HepG2 (cell line): ENCODE measurements around the gene GADD45GIP1. TPM values are rescaled to one million over a fixed set of nuclear protein-coding genes. Genes with fewer than 3 reads are reported as not detected.

Experiments
- ATAC-seq: fragments of 200-7000 bp; cut with Tn5 transposase; 3 replicates; pipeline ENCODE4 v1.9.1; 2020; ENCODE audit warnings: mild to moderate bottlenecking, moderate library complexity
- BruUV-seq: library from RNA; stranded (reverse); fragments of 400-500 nt; replicated peaks from 2 replicates; lab custom pipeline; 2021; lab: Mats Ljungman, UMichigan
- CTCF ChIA-PET: fragments of 300-600 bp; formaldehyde crosslinking; extraction: SDS; loops from one replicate; lab custom pipeline; 2021; ENCODE audit warnings: low total read pairs, inconsistent platforms, low intra/inter-chr PET ratio; lab: Yijun Ruan, JAX
- POLR2A ChIA-PET: fragments of 350-600 bp; sonication (Branson Sonifier 250); formaldehyde crosslinking; loops from one replicate; lab custom pipeline; 2020; ENCODE audit warnings: antibody characterized with exemption, inconsistent platforms; lab: Yijun Ruan, JAX
- DNase-seq: peaks from one replicate; pipeline ENCODE4 v3.0.0-alpha.2; 2015; ENCODE audit warnings: low spot score
- FAIRE-seq: peaks from 3 replicates; lab custom pipeline; 2011; peaks lifted over from hg19 to GRCh38; lab: Jason Lieb, UNC
- H2AFZ ChIP-seq: one replicate; pipeline ENCODE4 v1.6.1; 2011; ENCODE audit warnings: low read length, inconsistent platforms
- H3K27ac ChIP-seq: fragments of 300-600 bp; 3 replicates; pipeline ENCODE4 v1.8.0; 2011; ENCODE audit warnings: mixed run types, mild to moderate bottlenecking, mixed read lengths, low read length, inconsistent platforms; ENCODE audit not compliant: insufficient read depth; ENCODE audit errors: extremely low read length
- H3K27me3 ChIP-seq, 2 experiments: fragments of 200-600 bp in 1 of 2; 2 replicates in 1 of 2; 3 replicates in 1 of 2; pipeline versions ENCODE4 v1.6.0 to v1.8.0; 2011; ENCODE audit warnings: low read length in 2 of 2, mild to moderate bottlenecking in 2 of 2, moderate library complexity in 2 of 2, inconsistent platforms in 1 of 2; ENCODE audit not compliant: insufficient read depth in 2 of 2, control insufficient read depth in 1 of 2
- H3K36me3 ChIP-seq, 2 experiments: fragments of 200-600 bp in 1 of 2; replicated peaks in 1 of 2; 2 replicates in 1 of 2; 3 replicates in 1 of 2; pipeline versions ENCODE4 v1.5.1 to v1.8.0; 2011; ENCODE audit warnings: low read length in 2 of 2, inconsistent platforms in 1 of 2; ENCODE audit not compliant: insufficient read depth in 2 of 2, control insufficient read depth in 1 of 2
- H3K4me1 ChIP-seq: 2 replicates; pipeline ENCODE4 v1.5.1; 2012; ENCODE audit warnings: low read length, inconsistent platforms; ENCODE audit not compliant: insufficient read depth
- H3K4me2 ChIP-seq: 2 replicates; pipeline ENCODE4 v1.6.0; 2011; ENCODE audit warnings: low read depth, low read length, inconsistent platforms
- H3K4me3 ChIP-seq, 3 experiments: fragments of 200-600 bp in 1 of 3; sonication (generic), shearing (Covaris generic) in 1 of 3; replicated peaks in 1 of 3; 2 replicates each; pipeline ENCODE4 v1.5.1; 2011 to 2016; ENCODE audit warnings: low read length in 3 of 3, inconsistent platforms in 2 of 3, low read depth in 2 of 3, mild to moderate bottlenecking in 2 of 3, control low read depth in 1 of 3, mixed read lengths in 1 of 3; ENCODE audit not compliant: insufficient read depth in 1 of 3
- H3K79me2 ChIP-seq: one replicate; pipeline ENCODE4 v1.6.1; 2011; ENCODE audit warnings: low read length, inconsistent platforms; ENCODE audit not compliant: insufficient read depth
- H3K9ac ChIP-seq: 2 replicates; pipeline ENCODE4 v1.6.0; 2011; ENCODE audit warnings: mild to moderate bottlenecking, low read depth, low read length, inconsistent platforms; ENCODE audit not compliant: insufficient read depth
- H3K9me3 ChIP-seq: 2 replicates; pipeline ENCODE4 v1.5.1; 2012; ENCODE audit warnings: mild to moderate bottlenecking, low read length
- H4K20me1 ChIP-seq: 2 replicates; pipeline ENCODE4 v1.6.0; 2011; ENCODE audit warnings: inconsistent platforms, mild to moderate bottlenecking, low read length, moderate library complexity; ENCODE audit not compliant: insufficient read depth
- FOXA1 ChIP-seq, 2 experiments: fragments of 450-650 bp in 1 of 2; sonication (generic) in 1 of 2; formaldehyde crosslinking in 1 of 2; IDR thresholded peaks; 2 replicates each; pipeline versions ENCODE4 v1.4.0 to v1.6.1; 2016 to 2020; ENCODE audit warnings: missing genetic modification reagents in 1 of 2
- HNRNPL ChIP-seq: fragments of 200-400 bp; formaldehyde crosslinking; IDR thresholded peaks from 2 replicates; pipeline ENCODE4 v1.6.1; 2017; ENCODE audit warnings: mild to moderate bottlenecking, low read depth, low read length
- LRRFIP1 ChIP-seq: sonication (generic); formaldehyde crosslinking; conservative IDR thresholded peaks from 2 replicates; pipeline ENCODE4 v1.4.0; 2020; ENCODE audit warnings: missing genetic modification reagents
- RBFOX2 ChIP-seq: fragments of 200-400 bp; formaldehyde crosslinking; IDR thresholded peaks from 2 replicates; pipeline ENCODE4 v1.6.1; 2017; ENCODE audit warnings: low read depth, mild to moderate bottlenecking, low read length
- WGBS: methylation state at CpG from one replicate; pipeline ENCODE4 v1.1.6; 2017; ENCODE audit warnings: low lambda C conversion rate; 5-methylcytosine and 5-hydroxymethylcytosine counted together
- in situ Hi-C: cut with HindIII; loops from 2 replicates; pipeline ENCODE4 v1.10.0; 2017; ENCODE audit warnings: low pct_unique_long_range_greater_than_20kb; ENCODE audit not compliant: extremely low pct_ligation_motif_present
- intact Hi-C: fragments of 100-400 bp; cut with micrococcal nuclease; formaldehyde crosslinking; loops from one replicate; pipeline ENCODE4 v1.10.0; 2022; ENCODE audit not compliant: unreplicated experiment
- polyA plus RNA-seq, 8 experiments: library from polyadenylated mRNA; depleted of rRNA in 3 of 8; stranded (reverse) in 7 of 8; unstranded in 1 of 8; fragments of >200 nt; fragmentation: Illumina TruSeq in 4 of 8; extraction: Trizol in 4 of 8; gene quantifications; 2 replicates each; pipeline versions ENCODE4 v1.2.1 to v1.2.3, GENCODE V29; 2011 to 2016; ENCODE audit warnings: low read depth in 4 of 8, missing spikeins in 1 of 8, mixed read lengths in 1 of 8; ENCODE audit not compliant: insufficient read depth in 1 of 8
- total RNA-seq, 5 experiments: library from RNA; depleted of rRNA; stranded (reverse); fragments of >200 nt; fragmentation: Illumina TruSeq; extraction: Trizol; gene quantifications; 2 replicates each; pipeline ENCODE4 v1.2.3, GENCODE V29; 2016; ENCODE audit warnings: low read depth in 1 of 5

Gene GADD45GIP1
- total and polyA plus RNA-seq, 2 of the 13 experiments (the other 11 are each of a cell fraction or from before 2014, with no cell fraction given), result 24.6 to 30.7 TPM

- no peak overlapping the region for H3K9ac ChIP-seq
- H3K4me1 ChIP-seq, result peaks cover 20% of the 10 kb centered on the region
- no peak overlapping the region for H3K4me3 ChIP-seq
- CTCF ChIA-PET, result no interaction called here
- peaks cover 6 to 10% of the 10 kb centered on the region in 2 experiments; a peak in 4 of 5 replicates for H3K36me3 ChIP-seq
- no peak for DNase-seq
- no peak overlapping the region for H2AFZ ChIP-seq
- in situ Hi-C loops (no loop called here), intact Hi-C loops (no loop called here)
- BruUV-seq, result no TSS peak
- 97% methylated on average over 20 of the region's 29 CpGs for WGBS
- H3K27ac ChIP-seq, result no peak overlapping the region
- no peak for FAIRE-seq
- H3K9me3 ChIP-seq, result no peaks in the 10 kb centered on the region
- peak; percentile 84 for TF ChIP-seq HNRNPL
- no peak for TF ChIP-seq LRRFIP1 (CRISPR knock-in tag)
- POLR2A ChIA-PET, result no interaction called here
- H3K4me2 ChIP-seq, result no peak overlapping the region
- H4K20me1 ChIP-seq, result 0 out of 2 replicates have a peak, but pooled peaks cover 4% of the 10 kb centered on the region
- peaks cover 51% of the 10 kb centered on the region for H3K79me2 ChIP-seq
- no peak for ATAC-seq
- H3K27me3 ChIP-seq, result no peaks in the 10 kb centered on the region; a peak in 1 of 5 replicates
Observed at GRCh38 chr19:13002166-13002898, 45.3 kb upstream of the GADD45GIP1 start.

- Histone ChIP-seq H2AFZ (no peak overlapping the region), H3K4me1 (peaks cover 27% of the 10 kb centered on the region), H3K36me3 (peaks cover 6 to 10% of the 10 kb centered on the region in 2 experiments; a peak in 4 of 5 replicates), H3K9me3 (no peaks in the 10 kb centered on the region), H3K4me2 (no peak overlapping the region), H3K27ac (no peak overlapping the region), H3K4me3 (no peak overlapping the region), H3K27me3 (no peaks in the 10 kb centered on the region; a peak in 1 of 5 replicates), H3K9ac (no peak overlapping the region), H4K20me1 (peaks cover 6% of the 10 kb centered on the region; the same call in 1 of the 2 replicates), H3K79me2 (peaks cover 56% of the 10 kb centered on the region)
- no peak for FAIRE-seq
- no peak for ATAC-seq
- intact Hi-C loops, result no loop called here
- CTCF ChIA-PET, result no interaction called here
- no TSS peak for BruUV-seq
- DNase-seq, result no peak
- POLR2A ChIA-PET, result no interaction called here
- 97% methylated on average over 23 of the region's 41 CpGs for WGBS
- no peak for TF ChIP-seq FOXA1 (IDR thresholded peaks at IDR 0.05)
- no peak for TF ChIP-seq FOXA1 (CRISPR knock-in tag; IDR thresholded peaks at IDR 0.05)
- 0 out of 2 replicates have a peak, but pooled peaks have one; percentile 28 for TF ChIP-seq RBFOX2
- in situ Hi-C loops, result no loop called here
Observed at GRCh38 chr19:13001502-13002165, 44.6 kb upstream of the GADD45GIP1 start.
